Right lobe of liver (tissue), 4 donors: Measurements from ENCODE around the gene CDH23.
A peak's percentile ranks its signal among the peaks of the same experiment; 100 is the strongest.

Experiments
- CTCF ChIP-seq, 4 donors: fragments of 200-600 bp in 3 of 4; fragments of 450-650 bp in 1 of 4; IDR thresholded peaks; one replicate each; pipeline versions ENCODE4 v1.5.1 to v1.8.0; 2016 to 2022; ENCODE audit warnings: antibody characterized with exemption in 4 of 4, mild to moderate bottlenecking in 2 of 4
- POLR2A ChIP-seq: fragments of 450-650 bp; IDR thresholded peaks from one replicate; pipeline ENCODE4 v1.6.1; 2017; ENCODE audit warnings: antibody characterized with exemption, mild to moderate bottlenecking
- donor health status: DM: no; HTN: no; CAD: no.
- donor health status: DM: no; HTN: no; CAD: no.
- donor health status: DM: no; HTN: yes; CAD: no.

GRCh38 chr10:71395621-71396020 is 1.1 kb upstream of the CDH23 start:
- TF ChIP-seq POLR2A = no peak
- TF ChIP-seq CTCF (IDR thresholded peaks at IDR 0.05) = peak in 1 of 4 donors; percentile 6
